GM23338 (cell line): Measurements from ENCODE around the gene CCRL2. TPM values are rescaled to one million over a fixed set of nuclear protein-coding genes. Genes with fewer than 3 reads are reported as not detected.
A peak's percentile ranks its signal among the peaks of the same experiment; 100 is the strongest.

ENCODE experiments used
- ATAC-seq: fragments of 200-7000 bp; cut with Tn5 transposase; 3 replicates; pipeline ENCODE4 v1.9.1; 2020
- DNase-seq: peaks from one replicate; pipeline ENCODE4 v3.0.0-alpha.2; 2015; ENCODE audit warnings: low spot score
- H2AFZ ChIP-seq: fragments of 200-600 bp; sonication (generic); 2 replicates; pipeline ENCODE4 v1.8.0; 2016; ENCODE audit warnings: antibody characterized with exemption, mild to moderate bottlenecking, moderate library complexity
- H3F3A ChIP-seq: fragments of 200-600 bp; sonication (generic); replicated peaks from 2 replicates; pipeline ENCODE4 v1.8.0; 2017; ENCODE audit warnings: antibody characterized with exemption, mixed run types, low read depth
- H3K27ac ChIP-seq: fragments of 200-600 bp; sonication (generic); 2 replicates; pipeline ENCODE4 v1.6.1; 2016; ENCODE audit warnings: low read depth
- H3K27me3 ChIP-seq: fragments of 200-600 bp; sonication (generic); 2 replicates; pipeline ENCODE4 v1.8.0; 2016; ENCODE audit warnings: mild to moderate bottlenecking, mixed run types, moderate library complexity; ENCODE audit not compliant: insufficient read depth
- H3K36me3 ChIP-seq: fragments of 200-600 bp; sonication (generic); 2 replicates; pipeline ENCODE4 v1.8.0; 2016; ENCODE audit warnings: mild to moderate bottlenecking; ENCODE audit not compliant: insufficient read depth
- H3K4me1 ChIP-seq: fragments of 200-600 bp; sonication (generic); 2 replicates; pipeline ENCODE4 v1.8.0; 2016; ENCODE audit warnings: mild to moderate bottlenecking, moderate library complexity; ENCODE audit not compliant: insufficient read depth
- H3K4me2 ChIP-seq: fragments of 200-600 bp; sonication (generic); 2 replicates; pipeline ENCODE4 v1.7.1; 2017; ENCODE audit warnings: mixed run types
- H3K4me3 ChIP-seq: fragments of 200-600 bp; sonication (generic); 2 replicates; pipeline ENCODE4 v1.6.1; 2016; ENCODE audit warnings: mixed run types
- H3K79me2 ChIP-seq: fragments of 200-600 bp; sonication (generic); replicated peaks from 2 replicates; pipeline ENCODE4 v1.8.0; 2017; ENCODE audit warnings: mild to moderate bottlenecking; ENCODE audit not compliant: insufficient read depth
- H3K9me2 ChIP-seq: fragments of 200-600 bp; sonication (generic); 2 replicates; pipeline ENCODE4 v1.8.0; 2017; ENCODE audit not compliant: insufficient read depth
- H4K20me1 ChIP-seq: fragments of 200-600 bp; sonication (generic); replicated peaks from 2 replicates; pipeline ENCODE4 v1.8.0; 2017; ENCODE audit warnings: mild to moderate bottlenecking; ENCODE audit not compliant: insufficient read depth
- H3K27ac Mint-ChIP-seq: 2 replicates; pipeline ENCODE4 v1.8.0; 2020; ENCODE audit warnings: inconsistent platforms, mild to moderate bottlenecking, moderate library complexity, mixed read lengths
- H3K27me3 Mint-ChIP-seq: 3 replicates; pipeline ENCODE4 v1.8.0; 2022; ENCODE audit warnings: low read depth, mild to moderate bottlenecking, moderate library complexity, mixed read lengths, inconsistent platforms; ENCODE audit not compliant: insufficient read depth, poor library complexity
- H3K36me3 Mint-ChIP-seq: 3 replicates; pipeline ENCODE4 v1.8.0; 2021; ENCODE audit warnings: low read depth, mild to moderate bottlenecking, inconsistent platforms, moderate library complexity, mixed read lengths
- H3K4me1 Mint-ChIP-seq: 3 replicates; pipeline ENCODE4 v1.8.0; 2020; ENCODE audit warnings: mild to moderate bottlenecking, inconsistent platforms, mixed read lengths
- H3K4me3 Mint-ChIP-seq: 3 replicates; pipeline ENCODE4 v1.8.0; 2021; ENCODE audit warnings: moderate library complexity, mild to moderate bottlenecking, inconsistent platforms, mixed read lengths
- H3K9me3 Mint-ChIP-seq: 3 replicates; pipeline ENCODE4 v1.8.0; 2020; ENCODE audit warnings: moderate library complexity, mild to moderate bottlenecking, inconsistent platforms, mixed read lengths
- ETS1 ChIP-seq: IDR thresholded peaks from 2 replicates; pipeline ENCODE4 v1.6.1; 2016; ENCODE audit warnings: antibody characterized with exemption
- NANOG ChIP-seq: IDR thresholded peaks from 2 replicates; pipeline ENCODE4 v1.6.1; 2016; ENCODE audit warnings: antibody characterized with exemption, borderline replicate concordance
- POLR2AphosphoS5 ChIP-seq: IDR thresholded peaks from 2 replicates; pipeline ENCODE4 v1.6.1; 2016; ENCODE audit warnings: antibody characterized with exemption, low read depth
- REST ChIP-seq: IDR thresholded peaks from one replicate; pipeline ENCODE4 v1.6.1; 2018; ENCODE audit warnings: antibody characterized with exemption; ENCODE audit not compliant: unreplicated experiment
- polyA plus RNA-seq: library from polyadenylated mRNA; unstranded; fragments of >200 nt; fragmentation: Nextera tagmentation; extraction: Ambion mirVana; gene quantifications from 2 replicates; pipeline ENCODE4 v1.2.1, GENCODE V29; 2016
- total RNA-seq: library from RNA; depleted of rRNA; stranded (reverse); fragments of >200 nt; shearing (Covaris generic); gene quantifications from 2 replicates; pipeline ENCODE4 v1.2.3, GENCODE V29; 2014
- TF ChIP-seq, protein P1 (sequence below), 2 experiments: fragments of 200-600 bp in 1 of 2; sonication (generic) in 1 of 2; conservative IDR thresholded peaks; 2 replicates each; pipeline versions ENCODE4 v1.5.1 to v1.6.1; 2016 to 2017; ENCODE audit warnings: antibody characterized with exemption in 2 of 2, low read depth in 2 of 2, mild to moderate bottlenecking in 2 of 2, moderate library complexity in 1 of 2
- TF ChIP-seq, protein P2 (sequence below): fragments of 250-450 bp; sonication (Bioruptor Pico); IDR thresholded peaks from 2 replicates; pipeline ENCODE4 v1.5.0; 2020; ENCODE audit warnings: mild to moderate bottlenecking, moderate library complexity

CCRL2 gene
- total and polyA plus RNA-seq, 2 experiments from 2014 or later = not detected

DNA sequence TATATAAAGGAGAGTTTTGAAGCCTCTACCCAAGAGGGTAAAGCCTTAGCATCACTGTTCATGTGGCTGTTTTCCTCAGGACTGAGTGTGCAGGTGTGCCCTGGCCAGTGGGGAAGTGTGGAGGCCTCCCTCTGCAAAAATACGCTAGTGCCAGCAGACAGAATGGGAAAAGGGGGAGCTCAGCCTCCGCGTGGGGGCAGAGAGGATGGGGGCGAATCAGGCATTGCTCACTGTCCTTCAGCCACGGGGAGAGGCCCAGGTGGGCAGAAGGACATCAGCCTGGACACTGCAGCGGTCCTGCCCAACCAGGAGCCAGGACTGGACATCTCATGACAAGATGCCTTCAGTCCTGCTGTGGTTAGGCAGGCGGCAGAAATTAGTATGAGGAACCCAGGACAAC is 47.5 kb downstream of the CCRL2 start (continued):
- TF ChIP-seq, protein P1, sequence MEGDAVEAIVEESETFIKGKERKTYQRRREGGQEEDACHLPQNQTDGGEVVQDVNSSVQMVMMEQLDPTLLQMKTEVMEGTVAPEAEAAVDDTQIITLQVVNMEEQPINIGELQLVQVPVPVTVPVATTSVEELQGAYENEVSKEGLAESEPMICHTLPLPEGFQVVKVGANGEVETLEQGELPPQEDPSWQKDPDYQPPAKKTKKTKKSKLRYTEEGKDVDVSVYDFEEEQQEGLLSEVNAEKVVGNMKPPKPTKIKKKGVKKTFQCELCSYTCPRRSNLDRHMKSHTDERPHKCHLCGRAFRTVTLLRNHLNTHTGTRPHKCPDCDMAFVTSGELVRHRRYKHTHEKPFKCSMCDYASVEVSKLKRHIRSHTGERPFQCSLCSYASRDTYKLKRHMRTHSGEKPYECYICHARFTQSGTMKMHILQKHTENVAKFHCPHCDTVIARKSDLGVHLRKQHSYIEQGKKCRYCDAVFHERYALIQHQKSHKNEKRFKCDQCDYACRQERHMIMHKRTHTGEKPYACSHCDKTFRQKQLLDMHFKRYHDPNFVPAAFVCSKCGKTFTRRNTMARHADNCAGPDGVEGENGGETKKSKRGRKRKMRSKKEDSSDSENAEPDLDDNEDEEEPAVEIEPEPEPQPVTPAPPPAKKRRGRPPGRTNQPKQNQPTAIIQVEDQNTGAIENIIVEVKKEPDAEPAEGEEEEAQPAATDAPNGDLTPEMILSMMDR (conservative IDR thresholded peaks at IDR 0.05; ENCODE audit: low read depth in 2 of 2) = no peak
- no peak for TF ChIP-seq REST

- ATAC-seq (0 out of 3 replicates have a peak, but pooled peaks have one; percentile 28), DNase-seq (no peak)
- no peaks in the 10 kb centered on the region for H3F3A ChIP-seq
- H3K79me2 ChIP-seq = no peaks in the 10 kb centered on the region
- no peak overlapping the region for H3K4me3 ChIP-seq
- no peaks in the 10 kb centered on the region for H4K20me1 ChIP-seq
- no peak overlapping the region for H2AFZ ChIP-seq
- Mint-ChIP-seq H3K9me3 (no peaks in the 10 kb centered on the region), H3K27me3 (peaks cover 2% of the 10 kb centered on the region), H3K4me3 (no peak overlapping the region), H3K27ac (no peak overlapping the region), H3K4me1 (no peaks in the 10 kb centered on the region), H3K36me3 (no peaks in the 10 kb centered on the region)
- H3K27me3 ChIP-seq = no peaks in the 10 kb centered on the region
- H3K27ac ChIP-seq = no peak overlapping the region
- no peak overlapping the region for H3K4me2 ChIP-seq
- no peaks in the 10 kb centered on the region for H3K9me2 ChIP-seq
- H3K4me1 ChIP-seq = no peaks in the 10 kb centered on the region
- no peaks in the 10 kb centered on the region for H3K36me3 ChIP-seq
- no peak for TF ChIP-seq REST
- TF ChIP-seq, protein P2, sequence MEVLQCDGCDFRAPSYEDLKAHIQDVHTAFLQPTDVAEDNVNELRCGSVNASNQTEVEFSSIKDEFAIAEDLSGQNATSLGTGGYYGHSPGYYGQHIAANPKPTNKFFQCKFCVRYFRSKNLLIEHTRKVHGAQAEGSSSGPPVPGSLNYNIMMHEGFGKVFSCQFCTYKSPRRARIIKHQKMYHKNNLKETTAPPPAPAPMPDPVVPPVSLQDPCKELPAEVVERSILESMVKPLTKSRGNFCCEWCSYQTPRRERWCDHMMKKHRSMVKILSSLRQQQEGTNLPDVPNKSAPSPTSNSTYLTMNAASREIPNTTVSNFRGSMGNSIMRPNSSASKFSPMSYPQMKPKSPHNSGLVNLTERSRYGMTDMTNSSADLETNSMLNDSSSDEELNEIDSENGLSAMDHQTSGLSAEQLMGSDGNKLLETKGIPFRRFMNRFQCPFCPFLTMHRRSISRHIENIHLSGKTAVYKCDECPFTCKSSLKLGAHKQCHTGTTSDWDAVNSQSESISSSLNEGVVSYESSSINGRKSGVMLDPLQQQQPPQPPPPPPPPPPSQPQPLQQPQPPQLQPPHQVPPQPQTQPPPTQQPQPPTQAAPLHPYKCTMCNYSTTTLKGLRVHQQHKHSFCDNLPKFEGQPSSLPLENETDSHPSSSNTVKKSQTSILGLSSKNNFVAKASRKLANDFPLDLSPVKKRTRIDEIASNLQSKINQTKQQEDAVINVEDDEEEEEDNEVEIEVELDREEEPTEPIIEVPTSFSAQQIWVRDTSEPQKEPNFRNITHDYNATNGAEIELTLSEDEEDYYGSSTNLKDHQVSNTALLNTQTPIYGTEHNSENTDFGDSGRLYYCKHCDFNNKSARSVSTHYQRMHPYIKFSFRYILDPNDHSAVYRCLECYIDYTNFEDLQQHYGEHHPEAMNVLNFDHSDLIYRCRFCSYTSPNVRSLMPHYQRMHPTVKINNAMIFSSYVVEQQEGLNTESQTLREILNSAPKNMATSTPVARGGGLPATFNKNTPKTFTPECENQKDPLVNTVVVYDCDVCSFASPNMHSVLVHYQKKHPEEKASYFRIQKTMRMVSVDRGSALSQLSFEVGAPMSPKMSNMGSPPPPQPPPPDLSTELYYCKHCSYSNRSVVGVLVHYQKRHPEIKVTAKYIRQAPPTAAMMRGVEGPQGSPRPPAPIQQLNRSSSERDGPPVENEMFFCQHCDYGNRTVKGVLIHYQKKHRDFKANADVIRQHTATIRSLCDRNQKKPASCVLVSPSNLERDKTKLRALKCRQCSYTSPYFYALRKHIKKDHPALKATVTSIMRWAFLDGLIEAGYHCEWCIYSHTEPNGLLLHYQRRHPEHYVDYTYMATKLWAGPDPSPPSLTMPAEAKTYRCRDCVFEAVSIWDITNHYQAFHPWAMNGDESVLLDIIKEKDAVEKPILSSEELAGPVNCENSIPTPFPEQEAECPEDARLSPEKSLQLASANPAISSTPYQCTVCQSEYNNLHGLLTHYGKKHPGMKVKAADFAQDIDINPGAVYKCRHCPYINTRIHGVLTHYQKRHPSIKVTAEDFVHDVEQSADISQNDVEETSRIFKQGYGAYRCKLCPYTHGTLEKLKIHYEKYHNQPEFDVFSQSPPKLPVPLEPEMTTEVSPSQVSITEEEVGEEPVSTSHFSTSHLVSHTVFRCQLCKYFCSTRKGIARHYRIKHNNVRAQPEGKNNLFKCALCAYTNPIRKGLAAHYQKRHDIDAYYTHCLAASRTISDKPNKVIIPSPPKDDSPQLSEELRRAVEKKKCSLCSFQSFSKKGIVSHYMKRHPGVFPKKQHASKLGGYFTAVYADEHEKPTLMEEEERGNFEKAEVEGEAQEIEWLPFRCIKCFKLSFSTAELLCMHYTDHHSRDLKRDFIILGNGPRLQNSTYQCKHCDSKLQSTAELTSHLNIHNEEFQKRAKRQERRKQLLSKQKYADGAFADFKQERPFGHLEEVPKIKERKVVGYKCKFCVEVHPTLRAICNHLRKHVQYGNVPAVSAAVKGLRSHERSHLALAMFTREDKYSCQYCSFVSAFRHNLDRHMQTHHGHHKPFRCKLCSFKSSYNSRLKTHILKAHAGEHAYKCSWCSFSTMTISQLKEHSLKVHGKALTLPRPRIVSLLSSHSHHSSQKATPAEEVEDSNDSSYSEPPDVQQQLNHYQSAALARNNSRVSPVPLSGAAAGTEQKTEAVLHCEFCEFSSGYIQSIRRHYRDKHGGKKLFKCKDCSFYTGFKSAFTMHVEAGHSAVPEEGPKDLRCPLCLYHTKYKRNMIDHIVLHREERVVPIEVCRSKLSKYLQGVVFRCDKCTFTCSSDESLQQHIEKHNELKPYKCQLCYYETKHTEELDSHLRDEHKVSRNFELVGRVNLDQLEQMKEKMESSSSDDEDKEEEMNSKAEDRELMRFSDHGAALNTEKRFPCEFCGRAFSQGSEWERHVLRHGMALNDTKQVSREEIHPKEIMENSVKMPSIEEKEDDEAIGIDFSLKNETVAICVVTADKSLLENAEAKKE (CRISPR knock-in tag) = no peak
- no peak for TF ChIP-seq ETS1
- no peak for TF ChIP-seq POLR2AphosphoS5
- no peak for TF ChIP-seq NANOG
Measured at GRCh38 chr3:46455231-46456115, 48.4 kb downstream of the CCRL2 start.
